Effector memory CD8-positive, alpha-beta T cell (primary cell): ENCODE measurements around the gene CACNB2.

Experiments
- ATAC-seq: fragments of 150-1000 bp; cut with Tn5 transposase; replicated peaks from 2 replicates; pipeline ENCODE4 v1.10.0; 2021; ENCODE audit warnings: mild to moderate bottlenecking, moderate library complexity
- DNase-seq, 3 experiments: peaks; one replicate each; pipeline ENCODE4 v3.0.0; 2021
- H3K27ac Mint-ChIP-seq, 2 donors: one replicate each; pipeline ENCODE4 v1.8.0; 2022; ENCODE audit warnings: mild to moderate bottlenecking in 2 of 2, mixed read lengths in 2 of 2, moderate library complexity in 2 of 2
- H3K27me3 Mint-ChIP-seq, 2 donors: one replicate each; pipeline ENCODE4 v1.8.0; 2022; ENCODE audit warnings: mixed read lengths in 2 of 2
- H3K36me3 Mint-ChIP-seq: one replicate; pipeline ENCODE4 v1.8.0; 2022; ENCODE audit warnings: mild to moderate bottlenecking, moderate library complexity, mixed read lengths; ENCODE audit not compliant: insufficient read depth
- H3K4me1 Mint-ChIP-seq, 2 donors: one replicate each; pipeline ENCODE4 v1.8.0; 2022; ENCODE audit warnings: low read depth in 2 of 2, mixed read lengths in 2 of 2
- H3K4me3 Mint-ChIP-seq, 2 donors: one replicate each; pipeline ENCODE4 v1.8.0; 2022; ENCODE audit warnings: mild to moderate bottlenecking in 2 of 2, mixed read lengths in 2 of 2, moderate library complexity in 2 of 2
- H3K9me3 Mint-ChIP-seq, 2 donors: one replicate each; pipeline ENCODE4 v1.8.0; 2022; ENCODE audit warnings: mixed read lengths in 2 of 2

CACNB2 gene

DNA sequence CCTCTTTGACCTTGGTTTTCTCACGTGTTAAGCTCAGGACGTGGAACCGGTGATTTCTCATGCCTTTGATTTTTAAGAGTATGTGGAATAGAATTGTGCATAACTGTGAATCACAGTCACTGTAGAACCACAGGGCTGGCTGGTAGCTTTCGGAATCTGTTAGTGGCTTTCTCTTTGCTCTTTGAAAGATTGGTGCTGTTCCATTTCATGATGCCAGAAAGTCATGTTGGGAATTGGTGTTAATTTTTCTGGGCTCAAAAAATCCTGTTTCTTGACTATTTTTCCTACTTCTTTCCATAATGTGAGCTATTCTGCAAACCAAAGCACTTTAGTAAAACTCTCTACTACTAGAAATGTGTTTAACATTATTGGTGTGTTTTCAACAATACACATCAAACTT, 73.0 kb downstream of the CACNB2 start:
- no peak overlapping the region for H3K4me3 Mint-ChIP-seq
- ATAC-seq: no peak
- no peak for DNase-seq
- H3K27me3 Mint-ChIP-seq: peaks cover 0 to 10% of the 10 kb centered on the region in 2 donors
- H3K27ac Mint-ChIP-seq: no peak overlapping the region
- H3K9me3 Mint-ChIP-seq: peaks cover 0 to 2% of the 10 kb centered on the region in 2 donors
- no peaks in the 10 kb centered on the region for H3K4me1 Mint-ChIP-seq
- no peaks in the 10 kb centered on the region for H3K36me3 Mint-ChIP-seq

DNA sequence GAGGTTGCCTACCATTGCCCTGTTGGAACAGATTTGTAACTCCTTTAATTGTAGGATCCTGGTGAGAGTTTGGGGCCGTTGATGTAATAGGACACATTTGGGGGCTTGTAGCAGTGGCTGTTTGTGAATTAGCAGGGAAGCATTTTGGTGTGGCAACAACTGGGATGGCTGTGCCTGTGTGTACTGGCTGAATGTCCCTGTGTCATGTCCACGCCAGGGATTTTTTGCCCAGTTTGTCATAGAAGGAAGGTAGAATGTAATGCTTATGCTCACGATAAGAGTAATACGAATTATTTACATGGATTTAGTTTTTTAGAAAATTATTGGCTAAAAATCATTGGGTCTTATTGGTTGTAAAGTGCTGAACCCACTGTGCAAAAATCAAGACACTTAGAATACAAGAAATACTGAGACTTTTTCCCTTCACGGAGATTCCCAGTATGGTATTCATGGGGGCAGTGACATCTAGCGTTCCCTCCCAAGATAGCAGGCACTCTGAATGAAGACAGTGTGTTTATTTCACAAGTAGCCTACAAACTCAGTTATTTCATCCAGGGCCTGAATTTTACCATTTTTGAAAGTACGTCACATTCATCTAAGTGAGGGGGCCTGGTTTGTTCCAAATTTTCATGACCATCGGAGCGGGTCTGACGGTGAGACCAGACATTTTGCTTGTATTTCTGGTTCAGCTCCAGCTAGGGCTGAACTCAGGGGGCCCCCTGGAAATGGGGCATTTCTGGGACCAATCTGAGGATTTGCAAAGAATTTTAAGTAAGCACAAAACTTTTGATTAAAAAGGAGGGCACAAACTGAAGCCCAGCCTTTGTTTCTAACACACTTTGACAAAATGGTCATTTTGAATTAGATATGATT, 74.7 kb downstream of the CACNB2 start:
- H3K27ac Mint-ChIP-seq: no peak overlapping the region
- peaks cover 0 to 2% of the 10 kb centered on the region in 2 donors for H3K9me3 Mint-ChIP-seq
- DNase-seq: no peak
- H3K36me3 Mint-ChIP-seq: no peaks in the 10 kb centered on the region
- no peaks in the 10 kb centered on the region for H3K4me1 Mint-ChIP-seq
- H3K4me3 Mint-ChIP-seq: no peak overlapping the region
- peaks cover 0 to 8% of the 10 kb centered on the region in 2 donors for H3K27me3 Mint-ChIP-seq
- ATAC-seq: no peak

DNA sequence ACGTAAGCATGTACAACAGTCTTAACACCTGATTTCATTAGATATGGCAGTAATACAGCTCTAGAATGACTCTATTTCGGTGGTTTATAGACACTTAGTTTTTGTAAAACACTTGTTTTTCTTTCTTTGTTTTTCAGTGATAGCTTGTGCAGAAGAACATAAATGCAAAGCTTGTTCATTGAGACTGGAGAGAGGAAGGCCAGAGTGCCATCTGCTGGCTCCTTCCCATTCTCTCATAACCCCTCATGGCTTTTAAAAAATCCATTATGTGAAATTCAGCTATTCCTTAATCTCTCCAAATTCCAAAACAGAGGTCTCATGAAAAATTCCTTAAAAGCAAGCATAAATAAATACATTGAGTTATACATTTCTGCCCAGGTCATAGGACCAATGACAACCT, 76.3 kb downstream of the CACNB2 start:
- Mint-ChIP-seq H3K9me3 (no peaks in the 10 kb centered on the region), H3K4me1 (no peaks in the 10 kb centered on the region), H3K27me3 (no peaks in the 10 kb centered on the region), H3K27ac (no peak overlapping the region), H3K36me3 (no peaks in the 10 kb centered on the region), H3K4me3 (no peak overlapping the region)
- DNase-seq (no peak), ATAC-seq (no peak)

DNA sequence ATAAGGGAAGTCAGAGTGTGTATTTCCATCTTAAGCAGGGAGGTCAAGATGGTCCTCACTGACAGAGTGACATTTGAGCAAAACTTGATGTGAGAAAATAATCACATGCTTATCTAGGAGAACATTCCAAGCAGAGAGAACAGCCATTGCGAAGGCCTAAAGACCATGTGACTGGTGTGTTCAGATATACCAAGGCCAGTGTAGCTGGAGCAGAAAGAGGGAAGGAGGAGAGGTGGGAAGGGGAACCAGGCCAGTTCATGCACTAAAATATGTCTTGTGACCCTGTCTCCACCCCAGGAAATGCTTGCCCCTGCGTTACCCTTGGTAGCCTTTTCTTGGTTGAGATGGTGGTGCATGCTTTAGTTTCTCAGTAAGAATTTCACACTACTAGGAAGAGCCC, 77.4 kb downstream of the CACNB2 start:
- no peak overlapping the region for H3K27ac Mint-ChIP-seq
- H3K9me3 Mint-ChIP-seq: no peaks in the 10 kb centered on the region
- H3K27me3 Mint-ChIP-seq: no peaks in the 10 kb centered on the region
- H3K4me1 Mint-ChIP-seq: no peaks in the 10 kb centered on the region
- no peaks in the 10 kb centered on the region for H3K36me3 Mint-ChIP-seq
- ATAC-seq (no peak), DNase-seq (no peak)
- H3K4me3 Mint-ChIP-seq: no peak overlapping the region

DNA sequence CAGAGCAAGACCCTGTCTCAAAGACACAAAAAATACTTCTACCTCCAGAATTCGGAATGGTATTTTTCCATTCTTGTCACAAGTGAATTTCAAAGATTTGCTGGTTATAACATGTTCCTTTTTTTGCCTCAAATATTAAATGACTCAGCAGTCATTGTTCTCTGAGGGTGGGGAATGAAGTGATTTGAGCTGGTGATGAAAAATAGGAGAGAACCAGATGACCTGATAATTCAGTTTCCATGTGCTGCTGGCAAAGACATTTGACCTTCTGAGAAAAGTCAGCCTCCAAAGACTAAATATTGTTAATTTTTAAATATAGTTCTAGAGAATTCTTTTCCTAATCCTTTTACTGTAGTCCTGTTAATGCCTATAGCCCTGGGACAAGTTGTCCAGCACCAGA, 78.9 kb downstream of the CACNB2 start:
- ATAC-seq: no peak
- Mint-ChIP-seq H3K27me3 (no peaks in the 10 kb centered on the region), H3K36me3 (no peaks in the 10 kb centered on the region), H3K27ac (no peak overlapping the region), H3K4me3 (no peak overlapping the region), H3K4me1 (no peaks in the 10 kb centered on the region), H3K9me3 (no peaks in the 10 kb centered on the region)
- DNase-seq: no peak

DNA sequence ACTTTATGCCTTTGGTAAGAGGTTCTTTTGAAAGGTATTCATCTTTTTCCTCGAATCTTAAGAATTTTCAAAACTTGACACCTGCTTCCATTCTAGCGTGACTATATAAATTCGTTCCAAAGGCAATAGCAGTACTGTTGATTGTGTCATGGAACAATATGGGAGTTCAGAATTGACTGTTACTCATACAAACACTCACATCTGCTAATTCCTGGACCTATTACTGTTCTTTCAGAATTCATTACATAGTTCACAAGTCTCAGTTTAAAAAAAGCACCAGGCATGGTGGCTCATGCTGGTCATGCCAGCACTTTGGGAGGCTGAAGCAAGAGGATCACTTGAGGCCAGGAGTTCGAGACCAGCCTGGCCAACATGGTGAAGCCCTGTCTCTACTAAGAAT, 80.9 kb downstream of the CACNB2 start:
- Mint-ChIP-seq H3K4me3 (no peak overlapping the region), H3K27ac (no peak overlapping the region), H3K4me1 (no peaks in the 10 kb centered on the region), H3K9me3 (peaks cover 0 to 1% of the 10 kb centered on the region in 2 donors), H3K36me3 (no peaks in the 10 kb centered on the region), H3K27me3 (peaks cover 0 to under 1% of the 10 kb centered on the region in 2 donors)
- no peak for ATAC-seq
- DNase-seq: no peak

DNA sequence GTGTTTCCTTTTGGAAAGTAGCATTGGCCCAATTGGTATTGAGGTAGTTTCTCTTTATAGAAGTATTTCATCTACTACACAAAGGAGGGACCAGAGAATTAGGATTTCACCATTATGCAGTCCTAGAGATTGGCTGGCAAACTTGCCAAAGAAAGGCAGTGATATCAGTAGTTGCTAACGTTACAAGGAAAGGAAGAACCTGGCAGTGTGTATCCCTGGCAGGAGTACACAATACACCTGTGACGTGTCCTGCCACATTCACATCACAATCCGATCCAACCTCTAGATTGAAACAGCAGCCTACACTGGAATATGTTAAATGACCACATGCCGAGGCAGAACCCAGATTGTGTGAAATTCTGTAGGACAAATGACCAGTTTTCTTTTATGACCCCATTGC, 81.7 kb downstream of the CACNB2 start:
- peaks cover 0 to 1% of the 10 kb centered on the region in 2 donors for H3K9me3 Mint-ChIP-seq
- H3K36me3 Mint-ChIP-seq: no peaks in the 10 kb centered on the region
- peaks cover 3 to 8% of the 10 kb centered on the region in 2 donors for H3K27me3 Mint-ChIP-seq
- ATAC-seq: no peak
- no peaks in the 10 kb centered on the region for H3K4me1 Mint-ChIP-seq
- no peak for DNase-seq
- H3K4me3 Mint-ChIP-seq: no peak overlapping the region
- no peak overlapping the region for H3K27ac Mint-ChIP-seq

DNA sequence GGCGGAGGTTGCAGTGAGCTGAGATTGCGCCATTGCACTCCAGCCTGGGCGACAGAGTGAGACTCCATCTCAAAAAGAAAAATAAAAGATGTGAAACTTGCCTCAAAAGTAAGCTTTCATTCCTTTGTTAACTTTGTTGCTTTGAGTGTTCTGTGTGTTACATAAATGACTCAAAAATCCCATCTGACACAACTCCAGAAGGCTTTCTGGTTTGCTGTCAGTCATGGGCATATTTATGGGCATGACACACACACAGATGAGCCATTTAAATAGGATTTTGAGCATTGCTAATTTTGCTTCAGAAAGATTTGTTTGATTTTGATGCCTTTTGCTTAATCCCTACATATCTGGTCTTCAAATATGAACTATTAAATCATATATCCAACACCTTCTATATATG, 82.6 kb downstream of the CACNB2 start:
- DNase-seq (no peak), ATAC-seq (no peak)
- Mint-ChIP-seq H3K9me3 (peaks cover 0 to 1% of the 10 kb centered on the region in 2 donors), H3K27ac (no peak overlapping the region), H3K36me3 (no peaks in the 10 kb centered on the region), H3K4me3 (no peak overlapping the region), H3K27me3 (peaks cover 8 to 13% of the 10 kb centered on the region in 2 donors), H3K4me1 (no peaks in the 10 kb centered on the region)

DNA sequence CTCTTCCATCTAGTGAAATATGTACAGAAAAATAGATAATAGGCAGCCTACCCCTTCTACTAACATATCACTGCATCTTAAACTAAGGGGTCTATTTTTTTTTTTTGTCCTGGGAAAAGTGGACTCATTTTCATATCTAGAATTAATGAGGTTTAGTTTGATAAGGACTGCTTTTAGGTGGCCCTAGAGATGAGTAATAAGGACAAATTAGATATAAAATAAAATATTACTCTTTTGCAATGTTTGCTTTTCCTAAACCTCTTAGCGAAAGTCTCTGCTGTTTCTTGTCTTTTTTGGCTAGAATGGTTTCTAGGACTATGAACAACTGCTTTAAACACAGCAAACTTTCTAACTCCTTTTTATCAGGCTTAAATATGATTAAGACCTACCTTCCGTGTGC, 83.7 kb downstream of the CACNB2 start:
- Mint-ChIP-seq H3K27ac (no peak overlapping the region), H3K4me1 (no peaks in the 10 kb centered on the region), H3K27me3 (peaks cover 8 to 13% of the 10 kb centered on the region in 2 donors), H3K9me3 (peaks cover 0 to 1% of the 10 kb centered on the region in 2 donors), H3K36me3 (no peaks in the 10 kb centered on the region), H3K4me3 (no peak overlapping the region)
- DNase-seq (no peak), ATAC-seq (no peak)

DNA sequence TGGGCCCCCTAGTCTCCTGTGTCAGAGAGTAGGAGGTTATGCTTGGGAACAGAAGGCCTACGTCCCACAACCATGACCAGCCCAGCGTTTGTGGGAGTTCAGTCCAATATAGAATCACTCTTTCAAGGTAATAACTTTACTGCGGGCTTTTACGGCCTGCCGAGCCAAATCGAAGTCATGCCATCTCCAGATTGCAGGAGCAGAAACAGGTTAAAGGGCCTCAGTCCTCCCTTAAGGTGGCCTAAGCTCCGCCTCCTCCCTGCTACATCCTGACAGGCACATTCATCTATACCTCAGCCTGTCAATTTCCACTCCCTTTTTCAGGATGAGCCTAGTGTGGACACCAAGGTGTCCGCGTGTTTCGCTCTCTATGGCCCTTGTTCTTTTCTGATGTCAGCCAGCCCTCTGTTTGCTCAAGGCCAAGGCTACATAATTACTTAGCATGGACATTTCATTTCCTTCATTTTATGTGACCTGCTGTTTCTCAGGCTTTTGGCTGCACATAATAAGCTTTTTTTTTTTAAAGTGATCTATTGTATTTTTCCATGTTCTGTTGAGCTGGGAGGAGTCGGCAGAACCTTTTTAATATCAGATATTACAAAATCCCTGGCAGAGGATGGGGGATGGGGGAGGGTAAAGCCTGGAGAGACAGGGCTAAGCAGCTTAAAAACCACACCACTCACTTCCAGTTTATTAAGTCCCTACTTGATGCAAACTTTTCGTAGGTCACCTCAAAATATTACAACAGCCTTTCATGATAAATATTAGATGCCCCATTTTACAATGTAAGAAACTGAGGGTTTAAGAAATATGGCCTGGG, 84.6 kb downstream of the CACNB2 start:
- Mint-ChIP-seq H3K9me3 (peaks cover 0 to 1% of the 10 kb centered on the region in 2 donors), H3K4me1 (no peaks in the 10 kb centered on the region), H3K4me3 (no peak overlapping the region), H3K36me3 (no peaks in the 10 kb centered on the region), H3K27me3 (peaks cover 8 to 13% of the 10 kb centered on the region in 2 donors), H3K27ac (no peak overlapping the region)
- DNase-seq (no peak), ATAC-seq (no peak)

DNA sequence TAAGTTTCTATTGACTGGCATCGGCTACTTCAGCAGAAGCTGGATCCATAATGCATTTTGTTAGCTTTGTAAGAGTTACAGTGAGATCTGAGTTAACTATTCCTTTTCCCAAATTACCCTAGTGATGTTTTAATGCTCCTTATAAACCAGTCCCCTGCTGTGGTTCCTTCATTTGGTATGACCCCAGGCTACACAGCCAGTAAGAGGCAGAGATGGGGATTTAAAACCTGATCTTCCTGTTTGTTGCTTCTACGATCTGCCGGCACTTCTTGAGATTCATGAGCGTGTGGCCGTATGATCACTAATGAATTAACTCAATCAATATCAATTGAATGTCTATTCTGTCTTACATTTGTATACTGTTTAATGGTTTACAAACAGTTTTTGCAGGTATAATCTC, 86.1 kb downstream of the CACNB2 start:
- H3K9me3 Mint-ChIP-seq: peaks cover 0 to 1% of the 10 kb centered on the region in 2 donors
- H3K27me3 Mint-ChIP-seq: peaks cover 8 to 13% of the 10 kb centered on the region in 2 donors

DNA sequence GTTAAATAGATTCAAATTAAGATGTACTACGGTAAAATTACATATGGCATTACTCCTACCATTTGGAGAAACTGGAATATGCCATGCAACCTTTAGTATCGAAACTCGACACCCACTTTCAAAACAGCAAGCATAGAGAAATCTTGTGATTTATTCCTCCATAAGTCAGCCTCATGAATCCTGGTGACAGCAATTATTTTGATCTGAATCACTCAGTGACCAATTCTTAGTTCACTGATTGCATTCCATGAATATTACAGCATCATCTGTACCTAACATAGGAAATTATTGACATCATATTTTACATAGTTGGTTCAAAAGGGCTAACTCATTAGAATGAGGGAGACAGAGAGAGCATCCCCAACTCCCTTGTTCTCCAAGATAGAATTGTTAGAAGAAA, 89.6 kb downstream of the CACNB2 start:
- H3K9me3 Mint-ChIP-seq: peaks cover 0 to 3% of the 10 kb centered on the region in 2 donors
- peaks cover 13 to 14% of the 10 kb centered on the region in 2 donors for H3K27me3 Mint-ChIP-seq
- no peaks in the 10 kb centered on the region for H3K4me1 Mint-ChIP-seq
- H3K27ac Mint-ChIP-seq: no peak overlapping the region
- no peak overlapping the region for H3K4me3 Mint-ChIP-seq
- no peaks in the 10 kb centered on the region for H3K36me3 Mint-ChIP-seq
- DNase-seq (no peak), ATAC-seq (no peak)

More for the DNA sequence above, 86.1 kb downstream of the CACNB2 start:
- H3K27ac Mint-ChIP-seq: no peak overlapping the region
- DNase-seq: no peak
- no peak for ATAC-seq
- H3K4me1 Mint-ChIP-seq: no peaks in the 10 kb centered on the region
- no peaks in the 10 kb centered on the region for H3K36me3 Mint-ChIP-seq
- no peak overlapping the region for H3K4me3 Mint-ChIP-seq

DNA sequence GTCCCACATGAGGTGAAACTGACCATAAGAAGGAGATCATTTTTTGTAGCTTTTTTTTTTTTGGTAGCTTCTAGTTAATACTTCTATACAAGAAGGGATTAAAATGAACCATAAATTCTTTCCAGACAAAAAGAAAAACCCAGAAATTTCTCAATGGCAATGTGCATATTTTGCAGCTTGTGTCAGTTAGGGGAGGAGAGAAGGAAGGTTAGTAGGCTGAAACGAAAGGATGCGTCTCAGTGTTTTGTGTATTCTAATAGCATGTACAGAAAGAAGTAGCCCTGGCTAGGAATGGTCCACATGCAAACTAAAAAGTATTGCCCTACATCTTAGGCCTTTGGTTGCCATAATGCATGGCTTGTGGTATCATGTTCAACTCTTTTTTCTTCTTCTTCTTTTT, 90.6 kb downstream of the CACNB2 start:
- no peaks in the 10 kb centered on the region for H3K4me1 Mint-ChIP-seq
- H3K9me3 Mint-ChIP-seq: peaks cover 0 to 1% of the 10 kb centered on the region in 2 donors
- ATAC-seq (no peak), DNase-seq (no peak)
- H3K27me3 Mint-ChIP-seq: peaks cover 13 to 14% of the 10 kb centered on the region in 2 donors
- H3K4me3 Mint-ChIP-seq: no peak overlapping the region
- no peak overlapping the region for H3K27ac Mint-ChIP-seq
- no peaks in the 10 kb centered on the region for H3K36me3 Mint-ChIP-seq

DNA sequence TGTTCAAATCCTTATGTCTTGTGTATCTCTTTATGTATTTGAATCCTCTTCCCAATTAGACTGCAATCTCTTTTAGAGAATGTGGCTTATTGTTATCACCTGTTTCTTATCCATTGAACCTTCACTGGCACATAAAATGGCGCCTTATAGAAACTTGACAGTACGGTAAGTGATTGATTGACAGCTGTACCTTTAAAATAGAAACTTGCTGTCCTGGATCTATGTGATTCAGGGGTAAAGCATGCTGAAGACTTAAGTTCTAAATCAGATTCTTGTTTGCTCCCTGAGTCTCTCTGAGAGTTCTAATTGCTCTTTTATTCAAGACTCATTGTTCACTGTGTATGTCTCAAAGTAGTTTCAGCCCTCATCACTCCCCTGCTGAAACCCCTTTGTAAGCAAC, 91.3 kb downstream of the CACNB2 start:
- no peak overlapping the region for H3K4me3 Mint-ChIP-seq
- no peak overlapping the region for H3K27ac Mint-ChIP-seq
- peaks cover 8 to 14% of the 10 kb centered on the region in 2 donors for H3K27me3 Mint-ChIP-seq
- no peaks in the 10 kb centered on the region for H3K4me1 Mint-ChIP-seq
- H3K36me3 Mint-ChIP-seq: no peaks in the 10 kb centered on the region
- DNase-seq (no peak), ATAC-seq (no peak)
- peaks cover 0 to 1% of the 10 kb centered on the region in 2 donors for H3K9me3 Mint-ChIP-seq
